ENCODE results near the gene MYT1.

MYT1 gene

DNA sequence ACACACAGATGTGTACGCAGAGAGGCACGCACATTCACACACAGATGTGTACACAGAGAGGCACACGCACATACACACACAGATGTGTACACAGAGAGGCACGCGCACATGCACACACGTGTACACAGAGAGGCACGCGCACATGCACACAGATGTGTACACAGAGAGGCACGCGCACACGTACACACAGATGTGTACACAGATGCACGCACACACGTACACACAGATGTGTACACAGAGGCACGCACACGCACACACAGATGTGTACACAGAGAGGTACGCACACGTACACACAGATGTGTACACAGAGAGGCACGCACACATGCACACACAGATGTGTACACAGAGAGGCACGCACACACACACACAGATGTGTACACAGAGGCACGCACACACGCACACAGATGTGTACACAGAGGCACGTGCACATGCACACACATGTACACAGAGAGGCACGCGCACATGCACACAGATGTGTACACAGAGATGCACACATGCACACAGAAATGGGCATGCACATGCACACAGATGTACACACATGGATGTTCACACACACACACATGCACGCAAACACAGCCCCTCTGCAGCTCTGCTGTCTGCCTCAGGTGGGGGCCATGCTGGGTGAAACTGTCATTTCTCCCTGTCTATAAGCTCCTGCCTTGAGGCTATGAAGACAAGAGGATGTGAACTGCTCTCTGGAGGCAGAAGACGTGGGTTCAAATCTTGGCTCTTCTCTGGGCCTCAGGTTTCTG is 14.3 kb upstream of the MYT1 start:
- TF ChIP-seq, protein P1, sequence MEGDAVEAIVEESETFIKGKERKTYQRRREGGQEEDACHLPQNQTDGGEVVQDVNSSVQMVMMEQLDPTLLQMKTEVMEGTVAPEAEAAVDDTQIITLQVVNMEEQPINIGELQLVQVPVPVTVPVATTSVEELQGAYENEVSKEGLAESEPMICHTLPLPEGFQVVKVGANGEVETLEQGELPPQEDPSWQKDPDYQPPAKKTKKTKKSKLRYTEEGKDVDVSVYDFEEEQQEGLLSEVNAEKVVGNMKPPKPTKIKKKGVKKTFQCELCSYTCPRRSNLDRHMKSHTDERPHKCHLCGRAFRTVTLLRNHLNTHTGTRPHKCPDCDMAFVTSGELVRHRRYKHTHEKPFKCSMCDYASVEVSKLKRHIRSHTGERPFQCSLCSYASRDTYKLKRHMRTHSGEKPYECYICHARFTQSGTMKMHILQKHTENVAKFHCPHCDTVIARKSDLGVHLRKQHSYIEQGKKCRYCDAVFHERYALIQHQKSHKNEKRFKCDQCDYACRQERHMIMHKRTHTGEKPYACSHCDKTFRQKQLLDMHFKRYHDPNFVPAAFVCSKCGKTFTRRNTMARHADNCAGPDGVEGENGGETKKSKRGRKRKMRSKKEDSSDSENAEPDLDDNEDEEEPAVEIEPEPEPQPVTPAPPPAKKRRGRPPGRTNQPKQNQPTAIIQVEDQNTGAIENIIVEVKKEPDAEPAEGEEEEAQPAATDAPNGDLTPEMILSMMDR (conservative IDR thresholded peaks at IDR 0.05; ENCODE audit: low read depth) = no peak
- no peak for DNase-seq (ENCODE audit: low spot score)
- H3K27ac ChIP-seq = no peak overlapping the region
- ChIA-PET CTCF (interaction anchor here (0.6 kb wide), 1 partner anchor 1947 kb away, joined by 3 read pairs; no protein-coding TSS in a partner anchor), POLR2A (ENCODE audit: low non-redundant PET) (no interaction called here)

DNA sequence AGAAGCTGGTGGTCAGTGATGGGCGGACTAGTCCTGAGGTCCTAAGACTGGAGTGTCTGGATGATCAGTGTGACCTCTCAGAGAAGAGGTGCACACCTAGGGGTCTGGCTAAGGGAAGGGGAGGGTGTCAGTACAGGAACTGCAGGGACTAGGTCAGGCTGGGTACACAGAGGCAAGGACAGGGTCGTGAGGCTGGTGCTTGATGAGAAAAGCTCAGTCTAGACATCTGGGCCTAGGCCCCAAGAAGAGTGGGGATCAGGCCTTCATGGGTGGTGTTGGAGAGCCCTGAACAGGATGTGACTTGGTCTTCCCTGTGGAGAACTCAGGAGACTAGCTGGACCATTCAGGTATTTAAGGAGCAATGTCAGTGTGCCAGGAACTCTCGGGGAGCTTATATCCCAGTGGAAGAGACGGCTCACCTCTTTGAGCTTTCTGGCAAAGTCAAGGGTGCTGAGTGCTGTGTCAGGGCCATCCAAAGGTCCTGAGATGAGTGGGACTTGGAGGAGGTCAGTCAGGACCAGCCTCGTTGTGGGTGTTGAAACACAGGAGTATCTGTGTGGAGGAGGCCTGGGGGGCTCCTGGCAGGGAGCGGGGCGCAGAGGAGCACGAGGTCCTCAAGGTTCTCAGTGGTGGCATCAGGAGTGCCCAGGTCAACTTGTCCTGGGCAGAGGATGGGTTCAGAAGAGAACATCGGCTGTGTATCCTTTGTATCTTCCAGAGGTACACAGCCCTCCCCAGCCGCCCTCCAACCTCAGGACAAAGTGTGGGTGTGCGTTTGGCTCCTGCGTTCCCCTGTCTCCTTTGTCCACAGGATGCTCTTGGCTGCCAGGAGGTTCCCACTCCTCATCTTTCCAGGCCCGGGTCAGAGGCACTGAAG is 13.3 kb upstream of the MYT1 start:
- TF ChIP-seq, protein P1 (conservative IDR thresholded peaks at IDR 0.05; ENCODE audit: low read depth) = no peak
- H3K27ac ChIP-seq = no peak overlapping the region
- CTCF ChIA-PET = interaction anchor here (0.6 to 0.8 kb wide), 2 partner anchors 30 to 37 kb away, joined by 3 to 4 read pairs; no protein-coding TSS in a partner anchor
- DNase-seq (ENCODE audit: low spot score) = no peak
- POLR2A ChIA-PET (ENCODE audit: low non-redundant PET) = no interaction called here

GRCh38 chr20:64151633-64152530 is 12.4 kb upstream of the MYT1 start:
- ChIA-PET POLR2A (ENCODE audit: low non-redundant PET) (no interaction called here), CTCF (interaction anchor here (0.6 to 1.0 kb wide), 2 partner anchors 32 to 36 kb away, joined by 4 to 5 read pairs; no protein-coding TSS in a partner anchor)
- no peak overlapping the region; the same call in 1 of the 2 replicates for H3K27ac ChIP-seq
- TF ChIP-seq, protein P1 (conservative IDR thresholded peaks at IDR 0.05; ENCODE audit: low read depth) = no peak
- DNase-seq (ENCODE audit: low spot score) = peak; percentile 98

GRCh38 chr20:64152906-64153305 is 11.3 kb upstream of the MYT1 start:
- CTCF ChIA-PET = interaction anchor here (1.0 kb wide), 1 partner anchor 33 kb away, joined by 5 read pairs; no protein-coding TSS in a partner anchor
- TF ChIP-seq, protein P1 (conservative IDR thresholded peaks at IDR 0.05; ENCODE audit: low read depth) = no peak
- DNase-seq (ENCODE audit: low spot score) = no peak
- H3K27ac ChIP-seq = no peak overlapping the region
- POLR2A ChIA-PET (ENCODE audit: low non-redundant PET) = no interaction called here

DNA sequence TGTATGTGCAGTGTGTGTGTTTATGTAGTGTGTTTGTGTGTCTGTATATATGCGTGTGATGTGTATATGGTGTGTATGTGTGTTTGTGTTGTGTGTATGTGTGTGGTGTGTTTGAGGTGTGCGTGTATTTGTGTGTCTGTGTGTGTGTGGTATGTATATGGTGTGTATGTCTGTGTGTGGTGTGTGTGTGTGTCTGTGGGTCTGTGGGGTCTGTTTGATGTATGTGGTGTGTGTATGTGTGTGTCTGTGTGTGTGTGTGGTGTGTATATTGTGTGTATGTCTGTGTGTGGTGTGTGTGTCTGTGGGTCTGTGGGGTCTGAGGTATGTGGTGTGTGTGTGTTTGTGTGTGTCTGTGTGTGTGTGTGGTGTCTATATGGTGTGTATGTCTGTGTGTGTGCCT is 10.8 kb upstream of the MYT1 start:
- POLR2A ChIA-PET (ENCODE audit: low non-redundant PET) = no interaction called here
- CTCF ChIA-PET = no interaction called here
- TF ChIP-seq, protein P1 (conservative IDR thresholded peaks at IDR 0.05; ENCODE audit: low read depth) = no peak
- no peak for DNase-seq (ENCODE audit: low spot score)
- H3K27ac ChIP-seq = no peak overlapping the region

All from RWPE1 (cell line).